IPS-NIHi7 (cell line): Measurements from ENCODE around the gene ELAVL1.
"Not testable (repeated sequence)": the region's sequence is repeated elsewhere in the genome, so short reads cannot be mapped to it uniquely, and the experiment has no call there.

Experiments
- DNase-seq: peaks from one replicate; pipeline ENCODE4 v3.0.0; 2012; ENCODE audit warnings: mixed read lengths; ENCODE audit errors: extremely low spot score

ELAVL1 gene

GRCh38 chr19:7921967-7922835, 83.2 kb downstream of the ELAVL1 start:
- DNase-seq: no peak

GRCh38 chr19:7921302-7921966, 84.0 kb downstream of the ELAVL1 start:
- no peak for DNase-seq

- DNase-seq: peak; percentile 88
Measured at GRCh38 chr19:7920519-7921301, 84.7 kb downstream of the ELAVL1 start.

- DNase-seq: peak; percentile 80
Measured at GRCh38 chr19:7919610-7920518, 85.6 kb downstream of the ELAVL1 start, which contains the start of gene SNAPC2. SNAPC2 (plus strand) TSS chr19:7920338; CDS start chr19:7920367, 29 bp downstream.

GRCh38 chr19:7918615-7919421, 86.6 kb downstream of the ELAVL1 start:
- DNase-seq: no peak

GRCh38 chr19:7918062-7918614, 87.3 kb downstream of the ELAVL1 start:
- DNase-seq: not testable (repeated sequence)

- DNase-seq: peak; percentile 74
Measured at GRCh38 chr19:7917267-7918061, 88.0 kb downstream of the ELAVL1 start.

GRCh38 chr19:7916955-7917266, 88.5 kb downstream of the ELAVL1 start:
- no peak for DNase-seq

- peak; percentile 40 for DNase-seq
Measured at GRCh38 chr19:7916103-7916954, 89.1 kb downstream of the ELAVL1 start.

- no peak for DNase-seq
Measured at GRCh38 chr19:7915250-7916102, 90.0 kb downstream of the ELAVL1 start.

GRCh38 chr19:7914598-7915045, 90.8 kb downstream of the ELAVL1 start, which contains the start of gene TGFBR3L:
TGFBR3L (plus strand) TSS chr19:7914830.
- DNase-seq: no peak

GRCh38 chr19:7914099-7914498, 91.3 kb downstream of the ELAVL1 start:
- DNase-seq: no peak

GRCh38 chr19:7913652-7914051, 91.8 kb downstream of the ELAVL1 start:
- DNase-seq: no peak

- DNase-seq: no peak
Measured at GRCh38 chr19:7912697-7913564, 92.5 kb downstream of the ELAVL1 start.

GRCh38 chr19:7912144-7912696, 93.2 kb downstream of the ELAVL1 start:
- DNase-seq: no peak
